ENCODE measurements around the gene MTHFS. TPM values are rescaled to one million over a fixed set of nuclear protein-coding genes. Genes with fewer than 3 reads are reported as not detected.
A peak's percentile ranks its signal among the peaks of the same experiment; 100 is the strongest.

Gene MTHFS
- total RNA-seq, 2 experiments from 2014 or later, result 46.2 to 49.4 TPM

- Mint-ChIP-seq H3K27me3 (no peaks in the 10 kb centered on the region), H3K4me3 (peak overlapping the region; percentile 97), H3K9me3 (no peaks in the 10 kb centered on the region), H3K4me1 (ENCODE audit: low read depth) (peaks cover 46% of the 10 kb centered on the region), H3K36me3 (peaks cover 27% of the 10 kb centered on the region), H3K27ac (peak overlapping the region; percentile 99)
- intact Hi-C loops (cut with micrococcal nuclease), result loop anchor here (1.0 to 2.0 kb wide), 5 partner anchors 23 to 277 kb away; partner anchors contain the start of genes FAH and ZFAND6
- DNase-seq, result no peak
- ChIA-PET CTCF (interaction anchor here (0.8 to 3.6 kb wide), 10 partner anchors 14 to 515 kb away, joined by 3 to 26 read pairs (median 6); partner anchors contain the start of gene BCL2A1), POLR2A (interaction anchor here (0.8 to 5.5 kb wide), 7 partner anchors 10 to 264 kb away, joined by 3 to 126 read pairs (median 3); partner anchors contain the start of gene BCL2A1)
Measured at GRCh38 chr15:79896131-79896633, 632 bp downstream of the MTHFS start.

- Mint-ChIP-seq H3K36me3 (peaks cover 68% of the 10 kb centered on the region), H3K4me3 (no peak overlapping the region), H3K4me1 (ENCODE audit: low read depth) (peaks cover 34% of the 10 kb centered on the region), H3K9me3 (no peaks in the 10 kb centered on the region), H3K27me3 (no peaks in the 10 kb centered on the region), H3K27ac (no peak overlapping the region)
- no peak for DNase-seq
- intact Hi-C loops (cut with micrococcal nuclease), result no loop called here
- CTCF ChIA-PET, result interaction anchor here (0.6 to 1.4 kb wide), 2 partner anchors 14 to 585 kb away, joined by 3 to 4 read pairs; no protein-coding TSS in a partner anchor
- POLR2A ChIA-PET, result interaction anchor here (1.8 kb wide), 1 partner anchor 9 kb away, joined by 5 read pairs; no protein-coding TSS in a partner anchor
Measured at GRCh38 chr15:79887054-79887930, 9.5 kb downstream of the MTHFS start.

GRCh38 chr15:79886124-79886523, 10.7 kb downstream of the MTHFS start:
- POLR2A ChIA-PET, result interaction anchor here (1.8 kb wide), 1 partner anchor 10 kb away, joined by 5 read pairs; no protein-coding TSS in a partner anchor
- intact Hi-C loops (cut with micrococcal nuclease), result no loop called here
- no peak overlapping the region for H3K27ac Mint-ChIP-seq

GRCh38 chr15:79884204-79884596, 12.6 kb downstream of the MTHFS start:
- POLR2A ChIA-PET, result no interaction called here
- H3K4me1 Mint-ChIP-seq (ENCODE audit: low read depth), result peaks cover 17% of the 10 kb centered on the region

More at GRCh38 chr15:79886124-79886523, 10.7 kb downstream of the MTHFS start:
- CTCF ChIA-PET, result interaction anchor here (1.0 to 1.4 kb wide), 3 partner anchors 12 to 33 kb away, joined by 3 to 8 read pairs (median 4); no protein-coding TSS in a partner anchor
- peaks cover 72% of the 10 kb centered on the region for H3K36me3 Mint-ChIP-seq
- DNase-seq, result no peak
- peaks cover 28% of the 10 kb centered on the region for H3K4me1 Mint-ChIP-seq (ENCODE audit: low read depth)
- no peaks in the 10 kb centered on the region for H3K27me3 Mint-ChIP-seq
- no peaks in the 10 kb centered on the region for H3K9me3 Mint-ChIP-seq
- no peak overlapping the region for H3K4me3 Mint-ChIP-seq

GRCh38 chr15:79883579-79884203, 13.1 kb downstream of the MTHFS start:
- no peak for DNase-seq
- intact Hi-C loops (cut with micrococcal nuclease), result no loop called here
- peaks cover 17% of the 10 kb centered on the region for H3K4me1 Mint-ChIP-seq (ENCODE audit: low read depth)
- ChIA-PET CTCF (no interaction called here), POLR2A (no interaction called here)
- H3K9me3 Mint-ChIP-seq, result peaks cover 15% of the 10 kb centered on the region
- H3K27ac Mint-ChIP-seq, result no peak overlapping the region
- no peaks in the 10 kb centered on the region for H3K27me3 Mint-ChIP-seq
- H3K4me3 Mint-ChIP-seq, result no peak overlapping the region
- peaks cover 82% of the 10 kb centered on the region for H3K36me3 Mint-ChIP-seq

More at GRCh38 chr15:79884204-79884596, 12.6 kb downstream of the MTHFS start:
- CTCF ChIA-PET, result interaction anchor here (1.2 kb wide), 1 partner anchor 10 kb away, joined by 4 read pairs; no protein-coding TSS in a partner anchor
- intact Hi-C loops (cut with micrococcal nuclease), result no loop called here
- Mint-ChIP-seq H3K27me3 (no peaks in the 10 kb centered on the region), H3K9me3 (peaks cover 12% of the 10 kb centered on the region), H3K36me3 (peaks cover 81% of the 10 kb centered on the region), H3K27ac (no peak overlapping the region), H3K4me3 (no peak overlapping the region)
- DNase-seq, result no peak

GRCh38 chr15:79881668-79882067, 15.1 kb downstream of the MTHFS start:
- intact Hi-C loops (cut with micrococcal nuclease), result no loop called here
- ChIA-PET POLR2A (no interaction called here), CTCF (interaction anchor here (1.0 to 1.2 kb wide), 2 partner anchors 14 to 112 kb away, joined by 3 read pairs; no protein-coding TSS in a partner anchor)
- no peak for DNase-seq
- H3K36me3 Mint-ChIP-seq, result peaks cover 91% of the 10 kb centered on the region
- H3K4me3 Mint-ChIP-seq, result no peak overlapping the region
- peaks cover 10% of the 10 kb centered on the region for H3K4me1 Mint-ChIP-seq (ENCODE audit: low read depth)
- peaks cover 32% of the 10 kb centered on the region for H3K9me3 Mint-ChIP-seq
- no peaks in the 10 kb centered on the region for H3K27me3 Mint-ChIP-seq
- no peak overlapping the region for H3K27ac Mint-ChIP-seq

- CTCF ChIA-PET, result no interaction called here
- Mint-ChIP-seq H3K27ac (no peak overlapping the region), H3K4me1 (ENCODE audit: low read depth) (peaks cover 10% of the 10 kb centered on the region), H3K36me3 (peaks cover 94% of the 10 kb centered on the region), H3K27me3 (no peaks in the 10 kb centered on the region), H3K4me3 (no peak overlapping the region), H3K9me3 (peaks cover 32% of the 10 kb centered on the region)
- POLR2A ChIA-PET, result no interaction called here
- intact Hi-C loops (cut with micrococcal nuclease), result no loop called here
- no peak for DNase-seq
Measured at GRCh38 chr15:79881254-79881653, 15.6 kb downstream of the MTHFS start.

GRCh38 chr15:79878078-79878705, 18.6 kb downstream of the MTHFS start:
- CTCF ChIA-PET, result no interaction called here
- peaks cover 55% of the 10 kb centered on the region for H3K9me3 Mint-ChIP-seq
- peaks cover 92% of the 10 kb centered on the region for H3K36me3 Mint-ChIP-seq
- POLR2A ChIA-PET, result no interaction called here
- intact Hi-C loops (cut with micrococcal nuclease), result no loop called here
- no peak overlapping the region for H3K4me3 Mint-ChIP-seq
- no peaks in the 10 kb centered on the region for H3K27me3 Mint-ChIP-seq
- no peak overlapping the region for H3K27ac Mint-ChIP-seq
- no peak for DNase-seq
- H3K4me1 Mint-ChIP-seq (ENCODE audit: low read depth), result peaks cover 9% of the 10 kb centered on the region

GRCh38 chr15:79875213-79875612, 21.6 kb downstream of the MTHFS start:
- Mint-ChIP-seq H3K4me3 (no peak overlapping the region), H3K27ac (no peak overlapping the region), H3K9me3 (peaks cover 53% of the 10 kb centered on the region), H3K36me3 (peaks cover 82% of the 10 kb centered on the region), H3K4me1 (ENCODE audit: low read depth) (peaks cover 20% of the 10 kb centered on the region), H3K27me3 (no peaks in the 10 kb centered on the region)
- ChIA-PET POLR2A (interaction anchor here (0.6 kb wide), 1 partner anchor 132 kb away, joined by 3 read pairs; no protein-coding TSS in a partner anchor), CTCF (interaction anchor here (0.6 to 2.2 kb wide), 6 partner anchors 16 to 535 kb away, joined by 3 to 11 read pairs (median 4); no protein-coding TSS in a partner anchor)
- intact Hi-C loops (cut with micrococcal nuclease), result no loop called here
- no peak for DNase-seq

GRCh38 chr15:79874242-79874641, 22.6 kb downstream of the MTHFS start:
- H3K4me1 Mint-ChIP-seq (ENCODE audit: low read depth), result peaks cover 20% of the 10 kb centered on the region
- H3K27ac Mint-ChIP-seq, result no peak overlapping the region
- no peak overlapping the region for H3K4me3 Mint-ChIP-seq
- ChIA-PET POLR2A (interaction anchor here (1.8 kb wide), 1 partner anchor 49 kb away, joined by 6 read pairs; no protein-coding TSS in a partner anchor), CTCF (interaction anchor here (0.8 to 2.2 kb wide), 4 partner anchors 10 to 534 kb away, joined by 3 to 11 read pairs (median 4); no protein-coding TSS in a partner anchor)
- H3K9me3 Mint-ChIP-seq, result peaks cover 43% of the 10 kb centered on the region
- peaks cover 72% of the 10 kb centered on the region for H3K36me3 Mint-ChIP-seq
- intact Hi-C loops (cut with micrococcal nuclease), result no loop called here
- DNase-seq, result no peak
- no peaks in the 10 kb centered on the region for H3K27me3 Mint-ChIP-seq

GRCh38 chr15:79872358-79873017, 24.3 kb downstream of the MTHFS start:
- CTCF ChIA-PET, result interaction anchor here (1.1 to 1.2 kb wide), 3 partner anchors 14 to 95 kb away, joined by 4 to 5 read pairs (median 4); no protein-coding TSS in a partner anchor
- POLR2A ChIA-PET, result interaction anchor here (0.6 kb wide), 1 partner anchor 102 kb away, joined by 4 read pairs; no protein-coding TSS in a partner anchor

More at GRCh38 chr15:79872358-79873017, 24.3 kb downstream of the MTHFS start:
- Mint-ChIP-seq H3K27me3 (no peaks in the 10 kb centered on the region), H3K4me3 (no peak overlapping the region), H3K4me1 (ENCODE audit: low read depth) (peaks cover 23% of the 10 kb centered on the region), H3K9me3 (peaks cover 28% of the 10 kb centered on the region), H3K36me3 (peaks cover 62% of the 10 kb centered on the region), H3K27ac (no peak overlapping the region)
- intact Hi-C loops (cut with micrococcal nuclease), result loop anchor here (2.0 kb wide), 1 partner anchor 24 kb away; the partner anchor contains the start of gene MTHFS
- DNase-seq, result peak; percentile 62
